HG03432 (cell line): ENCODE data around the gene SLC22A2.

Source experiments
- ATAC-seq: cut with Tn5 transposase; IDR thresholded peaks from one replicate; pipeline ENCODE4 v1.9.1; 2021; ENCODE audit warnings: mild to moderate bottlenecking, moderate library complexity; ENCODE audit not compliant: unreplicated experiment

The SLC22A2 gene

GRCh38 chr6:160218810-160219209 is 39.8 kb downstream of the SLC22A2 start:
- no peak for ATAC-seq

- no peak for ATAC-seq
These were observed 40.8 kb downstream of the SLC22A2 start for GRCh38 chr6:160217863-160218262.

- no peak for ATAC-seq
These were observed 41.5 kb downstream of the SLC22A2 start for GRCh38 chr6:160217073-160217472.

- no peak for ATAC-seq
These were observed 43.4 kb downstream of the SLC22A2 start for GRCh38 chr6:160215232-160215631.

GRCh38 chr6:160207618-160208017 is 51.0 kb downstream of the SLC22A2 start:
- no peak for ATAC-seq

- no peak for ATAC-seq
These were observed 53.9 kb downstream of the SLC22A2 start for GRCh38 chr6:160204710-160205109.

GRCh38 chr6:160203953-160204352 is 54.7 kb downstream of the SLC22A2 start:
- ATAC-seq: no peak

- ATAC-seq: no peak
These were observed 55.1 kb downstream of the SLC22A2 start for GRCh38 chr6:160203522-160203921.

GRCh38 chr6:160203076-160203475 is 55.5 kb downstream of the SLC22A2 start:
- ATAC-seq: no peak

- ATAC-seq: no peak
These were observed 56.2 kb downstream of the SLC22A2 start for GRCh38 chr6:160202411-160202810.

GRCh38 chr6:160201061-160201460 is 57.6 kb downstream of the SLC22A2 start:
- no peak for ATAC-seq

GRCh38 chr6:160198606-160199211 is 59.9 kb downstream of the SLC22A2 start:
- peak; percentile 94 for ATAC-seq

- no peak for ATAC-seq
These were observed 61.0 kb downstream of the SLC22A2 start for GRCh38 chr6:160197662-160198061.

GRCh38 chr6:160194808-160195207 is 63.8 kb downstream of the SLC22A2 start:
- ATAC-seq: no peak

- ATAC-seq: no peak
These were observed 65.8 kb downstream of the SLC22A2 start for GRCh38 chr6:160192840-160193239.

GRCh38 chr6:160190973-160191372 is 67.6 kb downstream of the SLC22A2 start:
- ATAC-seq: no peak

GRCh38 chr6:160190081-160190480 is 68.5 kb downstream of the SLC22A2 start:
- ATAC-seq: no peak

GRCh38 chr6:160188773-160189172 is 69.8 kb downstream of the SLC22A2 start:
- no peak for ATAC-seq

- ATAC-seq: no peak
These were observed 77.9 kb downstream of the SLC22A2 start for GRCh38 chr6:160180706-160181105.

- no peak for ATAC-seq
These were observed 80.3 kb downstream of the SLC22A2 start for GRCh38 chr6:160178271-160178670.

- ATAC-seq: no peak
These were observed 81.4 kb downstream of the SLC22A2 start for GRCh38 chr6:160177220-160177619.

GRCh38 chr6:160174681-160175080 is 83.9 kb downstream of the SLC22A2 start:
- no peak for ATAC-seq

GRCh38 chr6:160173806-160174527 is 84.7 kb downstream of the SLC22A2 start:
- no peak for ATAC-seq
